Right renal pelvis (tissue), 4 donors: ENCODE data around the gene EZH1. TPM values are rescaled to one million over a fixed set of nuclear protein-coding genes. Genes with fewer than 3 reads are reported as not detected.

Source experiments
- DNase-seq, 4 donors: peaks; one replicate each; pipeline ENCODE4 v3.0.0-alpha.2; 2013; ENCODE audit warnings: low read depth in 4 of 4, low spot score in 3 of 4, missing footprints in 1 of 4
- polyA plus RNA-seq, 4 donors: library from polyadenylated mRNA; unstranded; fragments of 120-200 nt; gene quantifications; one replicate each; pipeline ENCODE4 v1.2.1, GENCODE V29; 2013; ENCODE audit not compliant: insufficient read length in 4 of 4

The EZH1 gene
- polyA plus RNA-seq, 4 donors, result 37.0 to 50.2 (median 45.4) TPM

- DNase-seq, result no peak
Measured at GRCh38 chr17:42685831-42686230, 59.0 kb downstream of the EZH1 start.

DNA sequence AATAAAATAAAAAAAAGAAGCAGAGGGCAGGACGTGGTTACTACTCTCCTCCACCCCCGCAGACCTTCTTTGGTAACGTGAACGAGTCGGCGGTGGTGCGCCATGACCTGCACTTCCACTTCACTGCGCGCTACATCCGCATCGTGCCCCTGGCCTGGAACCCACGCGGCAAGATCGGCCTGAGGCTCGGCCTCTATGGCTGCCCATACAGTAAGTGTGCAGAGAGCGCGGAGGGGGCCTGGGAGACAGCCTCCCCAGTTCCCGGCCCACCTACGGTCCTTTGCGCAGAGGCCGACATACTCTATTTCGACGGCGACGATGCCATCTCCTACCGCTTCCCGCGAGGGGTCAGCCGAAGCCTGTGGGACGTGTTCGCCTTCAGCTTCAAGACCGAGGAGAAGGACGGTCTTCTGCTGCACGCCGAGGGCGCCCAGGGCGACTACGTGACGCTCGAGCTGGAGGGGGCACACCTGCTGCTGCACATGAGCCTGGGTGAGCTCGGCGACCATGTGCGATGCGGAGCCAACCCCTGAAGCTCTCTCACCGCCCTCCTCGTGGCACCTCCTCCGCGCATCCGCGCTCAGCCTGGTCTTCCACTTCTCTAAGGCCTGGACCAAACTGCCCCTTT is 59.8 kb downstream of the EZH1 start:
- DNase-seq, result no peak

DNA sequence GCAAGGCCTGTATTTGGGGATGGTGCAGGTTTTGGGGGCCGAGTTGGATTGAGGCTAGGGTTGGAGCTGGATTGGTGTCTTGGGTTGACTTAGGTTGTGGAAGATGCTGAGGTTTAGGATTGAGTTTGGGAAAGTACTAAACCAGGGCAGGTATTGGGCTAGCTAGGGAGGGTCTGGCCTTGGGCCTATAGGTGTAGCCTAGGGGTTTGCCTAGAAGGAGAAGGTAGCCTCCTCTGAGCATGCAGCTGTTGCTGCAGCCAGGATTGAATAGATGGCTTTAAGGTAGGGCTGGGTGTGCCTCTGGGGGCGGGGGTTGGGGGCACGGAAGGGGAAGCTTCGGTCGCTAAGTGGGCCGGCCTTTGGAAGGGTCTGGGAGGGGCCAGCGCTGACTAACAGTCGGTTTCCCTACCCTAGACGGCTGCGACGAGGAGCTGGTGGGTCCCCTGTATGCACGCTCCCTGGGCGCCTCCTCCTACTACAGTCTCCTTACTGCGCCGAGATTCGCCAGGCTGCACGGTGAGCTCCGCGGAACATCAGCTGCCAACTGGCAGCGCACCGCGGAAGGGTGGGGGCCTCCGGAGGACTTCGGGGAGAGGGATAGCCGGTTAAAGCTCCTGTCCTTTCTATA is 61.3 kb downstream of the EZH1 start:
- DNase-seq, result no peak

DNA sequence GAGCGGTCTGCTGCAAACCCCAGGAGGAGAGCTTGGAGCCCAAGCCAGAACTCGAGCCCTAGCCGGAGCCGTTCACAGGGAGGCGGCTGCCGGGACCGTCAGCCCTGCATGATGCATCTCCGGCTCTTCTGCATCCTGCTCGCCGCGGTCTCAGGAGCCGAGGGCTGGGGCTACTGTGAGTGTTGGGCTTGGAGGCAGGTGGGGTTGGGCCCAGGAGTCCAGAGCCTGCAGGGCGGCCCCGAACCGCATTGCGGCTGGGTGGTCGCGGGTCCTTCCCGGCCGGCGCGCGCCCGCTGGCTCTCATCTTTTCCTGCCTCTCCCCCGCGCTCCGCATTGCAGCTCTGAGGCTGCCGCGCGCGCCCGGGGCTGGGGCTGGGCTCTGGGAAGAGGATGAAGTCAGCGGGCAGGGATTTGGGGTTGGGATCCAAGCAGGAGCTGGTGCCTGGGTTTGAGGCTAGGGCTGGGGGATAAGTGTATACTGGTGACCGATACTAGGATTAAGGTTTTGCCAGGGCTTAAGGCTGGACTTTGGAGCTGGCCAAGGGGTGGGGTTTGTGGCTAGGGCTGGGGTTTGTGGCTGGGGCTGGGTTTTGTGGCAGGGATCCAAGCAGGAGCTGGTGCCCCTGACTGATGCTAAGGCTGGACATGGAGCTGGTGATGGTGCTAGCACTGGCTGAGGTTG is 62.0 kb downstream of the EZH1 start:
- no peak for DNase-seq

- no peak for DNase-seq
Measured at GRCh38 chr17:42681976-42682721, 62.7 kb downstream of the EZH1 start, which contains the start of gene CNTNAP1. TSS of gene CNTNAP1 (plus strand) at chr17:42682531. CDS start at chr17:42682830, 299 bp downstream.

GRCh38 chr17:42680331-42680808 is 64.5 kb downstream of the EZH1 start:
- DNase-seq, result no peak

DNA sequence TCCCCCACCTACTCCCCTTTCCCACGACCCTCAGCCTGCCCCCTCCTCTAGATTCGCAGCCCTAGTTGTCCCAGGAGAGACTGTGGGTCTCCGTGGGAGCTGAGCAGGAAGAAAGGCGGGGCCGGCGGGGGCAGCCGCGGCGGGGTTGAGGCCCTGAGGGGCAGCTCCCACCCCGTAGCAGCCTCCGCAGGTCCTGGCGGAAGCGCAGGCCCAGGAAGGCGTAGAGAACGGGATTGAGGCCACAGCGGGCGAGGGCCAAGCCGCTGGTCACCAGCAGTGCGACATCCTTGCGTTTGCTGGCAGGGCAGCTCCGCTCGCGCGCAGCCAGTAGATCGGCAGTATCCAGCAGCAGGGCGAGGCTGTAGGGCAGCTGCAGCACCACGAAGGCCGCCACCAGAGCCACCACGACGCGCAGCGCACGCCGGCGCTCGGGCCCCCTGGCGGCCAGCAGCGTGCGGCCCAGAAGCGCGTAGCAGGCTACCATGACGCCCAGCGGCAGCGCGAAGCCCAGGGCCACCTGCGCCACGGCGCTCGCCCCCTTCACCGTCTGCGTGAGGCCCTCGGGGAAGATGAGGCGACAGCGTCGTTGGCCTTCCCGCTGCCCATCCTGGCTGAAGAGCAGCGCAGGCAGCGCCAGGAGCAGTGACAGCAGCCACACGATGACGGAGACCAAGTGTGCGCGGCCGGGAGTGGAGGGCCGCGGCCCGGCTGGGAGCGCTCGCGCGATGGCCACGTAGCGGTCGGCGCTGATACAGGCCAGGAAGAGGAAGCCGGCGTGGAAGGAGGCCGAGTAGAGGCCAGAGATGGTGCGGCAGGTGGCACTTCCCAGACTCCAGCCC is 65.1 kb downstream of the EZH1 start:
- peak in 1 of 4 donors; percentile 79 for DNase-seq

DNA sequence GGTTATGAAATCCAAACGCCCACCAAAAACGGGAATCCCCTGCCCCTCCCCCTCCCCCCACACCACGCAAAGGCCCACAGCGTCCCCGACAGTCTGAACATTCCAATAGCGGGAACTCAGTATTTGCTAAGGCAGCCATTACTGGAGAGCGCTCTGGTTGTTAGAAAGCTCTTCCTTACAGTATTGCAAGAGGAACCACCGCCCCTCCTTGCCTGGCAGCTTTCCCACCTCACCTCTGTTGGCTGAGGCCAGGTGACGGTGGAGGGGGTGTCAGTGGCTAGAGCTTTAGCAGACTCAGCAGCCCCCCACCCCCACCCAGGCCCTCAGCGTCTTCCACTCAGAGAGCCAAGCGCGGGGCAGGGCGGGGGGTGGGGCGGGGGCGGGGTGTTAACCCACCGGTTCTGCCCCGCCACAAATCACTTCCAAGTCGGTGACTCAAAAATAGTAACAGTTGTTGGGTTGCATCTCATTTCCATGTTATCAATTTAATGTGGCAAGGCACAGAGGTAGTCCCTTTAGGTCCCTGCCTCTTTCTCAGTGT is 65.8 kb downstream of the EZH1 start:
- DNase-seq, result no peak

- DNase-seq, result peak in 1 of 4 donors; percentile 83
Measured at GRCh38 chr17:42677921-42678781, 66.7 kb downstream of the EZH1 start.

DNA sequence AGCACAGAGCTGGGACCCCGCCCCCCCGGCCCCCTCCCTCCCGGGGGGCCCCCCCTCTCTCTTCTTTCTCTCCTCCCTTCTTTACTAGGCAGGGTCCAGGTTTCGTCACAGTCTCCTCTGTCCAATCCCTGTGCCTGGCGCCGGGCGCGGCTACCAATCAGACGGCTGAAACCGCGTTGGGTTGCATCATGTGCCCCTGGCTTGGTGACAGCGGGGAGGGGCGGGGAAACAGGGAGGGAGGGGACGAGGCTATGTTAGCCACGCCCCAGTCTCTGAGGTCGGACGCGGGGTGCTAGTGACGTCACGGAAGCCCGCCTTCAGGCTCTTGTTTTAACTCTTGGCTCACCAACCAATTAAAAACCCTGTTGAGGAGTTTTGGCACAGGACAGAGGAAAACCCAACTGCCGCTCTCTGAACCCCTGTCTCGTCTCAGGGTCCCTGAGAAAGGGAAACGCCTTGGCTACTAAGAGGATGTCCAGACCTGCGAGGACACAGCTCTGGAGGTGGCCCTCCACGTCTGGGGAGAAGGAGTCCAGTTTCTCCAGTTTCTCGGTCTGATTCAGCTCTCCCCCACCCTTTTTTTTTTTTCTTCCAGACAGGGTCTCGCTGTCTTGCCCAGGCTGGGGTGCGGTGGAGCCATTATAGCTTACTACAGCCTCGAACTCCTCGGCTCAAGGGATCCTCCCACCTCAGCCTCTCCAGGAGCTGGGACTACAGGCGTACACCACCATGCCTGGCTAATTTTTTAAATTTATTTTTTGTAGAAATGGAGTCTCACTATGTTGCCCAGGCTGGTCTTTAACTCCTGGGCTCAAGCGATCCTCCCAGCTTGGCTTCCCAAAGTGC is 67.6 kb downstream of the EZH1 start:
- DNase-seq, result peak; percentile 99 to 100 (median 99)

- peak in 1 of 4 donors; percentile 68 for DNase-seq
Measured at GRCh38 chr17:42676424-42677011, 68.3 kb downstream of the EZH1 start, which contains the start of gene PLEKHH3. TSS of gene PLEKHH3 (minus strand) at chr17:42676994. CDS start at chr17:42676563, 431 bp downstream.

DNA sequence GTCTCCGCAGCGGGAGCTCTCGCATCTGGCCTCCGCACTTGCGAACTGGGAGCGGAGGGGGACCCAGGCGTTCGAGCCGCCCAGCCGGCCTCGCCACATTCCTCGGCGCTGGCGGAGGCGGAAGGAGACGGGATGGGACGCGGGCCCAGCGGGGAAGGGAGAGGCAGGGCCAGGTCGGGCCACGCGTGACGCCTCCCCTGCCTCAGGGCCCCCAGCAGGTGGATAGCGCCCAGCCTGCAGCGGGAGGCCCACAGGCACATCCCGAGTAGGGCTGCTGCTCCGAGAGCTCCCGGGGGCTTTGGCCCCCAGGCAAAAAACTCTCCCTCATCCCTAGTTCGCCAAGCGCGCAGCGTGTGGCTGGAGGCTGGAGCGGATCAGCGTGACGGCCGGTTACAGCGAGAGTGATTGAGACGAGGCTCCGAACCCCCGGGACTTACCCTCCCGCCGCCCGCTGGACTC is 68.8 kb downstream of the EZH1 start:
- no peak for DNase-seq

- DNase-seq, result no peak
Measured at GRCh38 chr17:42675348-42675964, 69.4 kb downstream of the EZH1 start.

GRCh38 chr17:42674755-42675347 is 70.0 kb downstream of the EZH1 start:
- no peak for DNase-seq

DNA sequence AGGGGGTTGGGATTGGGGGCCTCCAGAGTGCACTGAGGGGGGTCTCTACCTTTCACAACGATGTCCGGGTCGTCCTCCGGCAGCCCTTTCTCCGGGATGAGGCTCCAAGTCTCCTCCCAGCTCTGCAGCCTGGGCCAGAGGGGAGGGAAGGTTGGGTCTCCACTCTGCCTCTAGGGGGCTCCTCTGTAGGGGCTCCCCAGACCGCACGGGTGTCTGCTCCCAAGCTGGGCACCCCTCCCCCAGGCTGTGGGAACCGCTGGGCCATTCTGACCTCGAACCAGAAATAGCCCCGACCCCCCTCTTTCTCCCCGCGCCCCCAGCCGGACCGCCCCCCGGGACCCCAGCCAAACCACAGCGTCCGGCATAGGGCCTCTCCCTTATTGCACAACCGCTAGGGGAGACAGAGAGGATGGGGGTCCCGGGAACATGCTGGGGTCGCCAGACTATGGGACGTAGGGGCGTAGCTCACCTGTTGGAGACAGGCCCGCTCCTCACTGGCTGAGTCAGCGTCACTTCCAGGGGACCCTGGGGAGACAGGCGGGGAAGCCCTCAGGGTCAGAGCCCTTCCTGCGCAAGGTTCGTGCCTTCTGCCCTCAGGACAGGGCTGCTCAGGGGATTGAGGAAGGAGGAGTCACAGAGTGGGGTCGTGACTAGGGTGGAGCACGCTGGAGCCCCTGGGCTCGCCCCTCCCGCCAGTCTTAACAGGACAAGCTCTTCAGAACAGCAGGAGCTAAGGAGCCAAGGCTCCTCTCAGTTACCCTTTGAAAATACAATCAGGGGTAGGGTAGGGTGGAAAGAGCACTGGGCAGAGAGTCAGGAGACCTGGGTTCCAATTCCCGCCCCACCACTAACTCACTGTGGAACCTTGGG is 70.7 kb downstream of the EZH1 start:
- no peak for DNase-seq
